GM18499 (cell line): Measurements from ENCODE around the gene FER.
"Not testable (repeated sequence)": the region's sequence is repeated elsewhere in the genome, so short reads cannot be mapped to it uniquely, and the experiment has no call there.

ENCODE experiments used
- ATAC-seq: cut with Tn5 transposase; IDR thresholded peaks from one replicate; pipeline ENCODE4 v1.9.1; 2021; ENCODE audit warnings: moderate number of reproducible peaks; ENCODE audit not compliant: insufficient read depth, unreplicated experiment

FER gene

GRCh38 chr5:108743846-108744245 is 3.9 kb upstream of the FER start:
- no peak for ATAC-seq

- no peak for ATAC-seq
Measured at GRCh38 chr5:108747111-108747773, 455 bp upstream of the FER start.

GRCh38 chr5:108748401-108749127 is 867 bp downstream of the FER start:
- peak; percentile 94 for ATAC-seq

GRCh38 chr5:108749128-108749861 is 1.6 kb downstream of the FER start:
- ATAC-seq = peak; percentile 9

- no peak for ATAC-seq
Measured at GRCh38 chr5:108753331-108753730, 5.6 kb downstream of the FER start.

GRCh38 chr5:108753877-108754276 is 6.2 kb downstream of the FER start:
- ATAC-seq = no peak

- no peak for ATAC-seq
Measured at GRCh38 chr5:108760512-108760911, 12.8 kb downstream of the FER start.

- ATAC-seq = no peak
Measured at GRCh38 chr5:108762660-108763059, 15.0 kb downstream of the FER start.

- ATAC-seq = no peak
Measured at GRCh38 chr5:108763222-108763916, 15.7 kb downstream of the FER start.

GRCh38 chr5:108765647-108766046 is 17.9 kb downstream of the FER start:
- no peak for ATAC-seq

- not testable (repeated sequence) for ATAC-seq
Measured at GRCh38 chr5:108766916-108767315, 19.2 kb downstream of the FER start.

GRCh38 chr5:108769352-108769751 is 21.7 kb downstream of the FER start:
- ATAC-seq = no peak

GRCh38 chr5:108772626-108773025 is 24.9 kb downstream of the FER start:
- no peak for ATAC-seq

- no peak for ATAC-seq
Measured at GRCh38 chr5:108773330-108773729, 25.6 kb downstream of the FER start.

- ATAC-seq = not testable (repeated sequence)
Measured at GRCh38 chr5:108774079-108774478, 26.4 kb downstream of the FER start.

- not testable (repeated sequence) for ATAC-seq
Measured at GRCh38 chr5:108777582-108777981, 29.9 kb downstream of the FER start.

GRCh38 chr5:108784577-108784976 is 36.9 kb downstream of the FER start:
- not testable (repeated sequence) for ATAC-seq

- no peak for ATAC-seq
Measured at GRCh38 chr5:108786806-108787483, 39.2 kb downstream of the FER start.

- ATAC-seq = no peak
Measured at GRCh38 chr5:108788142-108788541, 40.4 kb downstream of the FER start.

- no peak for ATAC-seq
Measured at GRCh38 chr5:108793207-108793606, 45.5 kb downstream of the FER start.
